GM21515 (cell line): Measurements from ENCODE around the gene MAK.
A peak's percentile ranks its signal among the peaks of the same experiment; 100 is the strongest.
"Not testable (repeated sequence)": the region's sequence is repeated elsewhere in the genome, so short reads cannot be mapped to it uniquely, and the experiment has no call there.

Experiments
- ATAC-seq: cut with Tn5 transposase; IDR thresholded peaks from one replicate; pipeline ENCODE4 v1.9.1; 2021; ENCODE audit not compliant: unreplicated experiment

Gene MAK

GRCh38 chr6:10837995-10838793, at the start of gene MAK:
Gene MAK, minus strand, starts transcription at chr6:10838539. Its CDS starts 7,891 bp downstream, at chr6:10830648.
- ATAC-seq = peak; percentile 86

- ATAC-seq = no peak
These were observed 48.6 kb upstream of the MAK start, which contains the start of gene SYCP2L for GRCh38 chr6:10886691-10887502. Gene SYCP2L, plus strand, starts transcription at chr6:10887052. Its CDS starts 75 bp downstream, at chr6:10887127.

- ATAC-seq = not testable (repeated sequence)
These were observed 48.0 kb upstream of the MAK start for GRCh38 chr6:10886365-10886690.

- no peak for ATAC-seq
These were observed 46.1 kb upstream of the MAK start for GRCh38 chr6:10884245-10884972.

GRCh38 chr6:10883312-10884244, 45.2 kb upstream of the MAK start:
- no peak for ATAC-seq

- no peak for ATAC-seq
These were observed 44.4 kb upstream of the MAK start for GRCh38 chr6:10882657-10883171.

- not testable (repeated sequence) for ATAC-seq
These were observed 43.9 kb upstream of the MAK start for GRCh38 chr6:10882253-10882630.

- ATAC-seq = no peak
These were observed 42.0 kb upstream of the MAK start for GRCh38 chr6:10880366-10880765.

GRCh38 chr6:10877871-10878270, 39.5 kb upstream of the MAK start:
- no peak for ATAC-seq

GRCh38 chr6:10877012-10877411, 38.7 kb upstream of the MAK start:
- ATAC-seq = no peak

GRCh38 chr6:10875026-10875425, 36.7 kb upstream of the MAK start:
- ATAC-seq = no peak

- no peak for ATAC-seq
These were observed 35.9 kb upstream of the MAK start for GRCh38 chr6:10874207-10874606.

GRCh38 chr6:10873374-10873773, 35.0 kb upstream of the MAK start:
- ATAC-seq = no peak

- no peak for ATAC-seq
These were observed 29.6 kb upstream of the MAK start for GRCh38 chr6:10867952-10868351.

- ATAC-seq = not testable (repeated sequence)
These were observed 28.4 kb upstream of the MAK start for GRCh38 chr6:10866709-10867108.

- ATAC-seq = not testable (repeated sequence)
These were observed 24.7 kb upstream of the MAK start for GRCh38 chr6:10863031-10863430.

- ATAC-seq = no peak
These were observed 24.0 kb upstream of the MAK start for GRCh38 chr6:10862361-10862760.

- ATAC-seq = no peak
These were observed 22.7 kb upstream of the MAK start for GRCh38 chr6:10861086-10861485.

GRCh38 chr6:10857259-10857658, 18.9 kb upstream of the MAK start:
- no peak for ATAC-seq

- no peak for ATAC-seq
These were observed 16.7 kb upstream of the MAK start for GRCh38 chr6:10854922-10855632.
